HG02885 (cell line): ENCODE measurements around the gene NEU2.

Experiments used
- ATAC-seq: cut with Tn5 transposase; IDR thresholded peaks from one replicate; pipeline ENCODE4 v1.9.1; 2021; ENCODE audit warnings: mild to moderate bottlenecking; ENCODE audit not compliant: unreplicated experiment, poor library complexity

The NEU2 gene

DNA sequence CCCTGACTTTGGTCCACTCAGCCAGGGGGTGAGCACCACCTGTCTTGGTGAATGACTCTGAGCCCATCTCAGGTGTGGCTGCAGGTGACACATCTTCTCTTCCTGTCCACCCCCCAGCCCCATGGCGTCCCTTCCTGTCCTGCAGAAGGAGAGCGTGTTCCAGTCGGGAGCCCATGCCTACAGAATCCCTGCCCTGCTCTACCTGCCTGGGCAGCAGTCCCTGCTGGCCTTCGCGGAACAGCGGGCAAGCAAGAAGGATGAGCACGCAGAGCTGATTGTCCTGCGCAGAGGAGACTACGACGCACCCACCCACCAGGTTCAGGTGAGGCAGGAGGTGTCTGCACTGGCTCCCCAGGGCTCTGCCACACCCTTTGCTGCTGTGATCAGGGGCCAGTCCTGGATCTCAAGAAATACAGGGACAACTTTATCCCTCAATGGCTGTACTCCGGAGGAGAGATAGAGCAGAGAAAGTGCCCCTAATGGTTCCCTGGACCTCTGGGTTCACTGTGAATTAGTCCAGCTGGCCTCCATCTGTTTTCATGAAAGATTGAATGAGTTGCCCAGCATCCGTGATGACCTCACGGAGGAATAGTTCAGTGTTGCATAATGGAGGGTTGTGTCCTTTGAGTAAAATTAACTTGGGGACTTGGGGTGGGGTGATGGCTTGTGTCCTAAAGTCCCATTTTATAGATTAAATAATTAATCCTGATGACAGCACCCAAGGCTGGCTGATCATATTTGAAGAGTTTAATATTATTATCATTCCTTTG, at the start of gene NEU2:
Gene NEU2, plus strand, starts transcription at position 122 of the 770 bp plus-strand sequence. Its CDS starts 0 bp downstream, at position 122.
- no peak for ATAC-seq

DNA sequence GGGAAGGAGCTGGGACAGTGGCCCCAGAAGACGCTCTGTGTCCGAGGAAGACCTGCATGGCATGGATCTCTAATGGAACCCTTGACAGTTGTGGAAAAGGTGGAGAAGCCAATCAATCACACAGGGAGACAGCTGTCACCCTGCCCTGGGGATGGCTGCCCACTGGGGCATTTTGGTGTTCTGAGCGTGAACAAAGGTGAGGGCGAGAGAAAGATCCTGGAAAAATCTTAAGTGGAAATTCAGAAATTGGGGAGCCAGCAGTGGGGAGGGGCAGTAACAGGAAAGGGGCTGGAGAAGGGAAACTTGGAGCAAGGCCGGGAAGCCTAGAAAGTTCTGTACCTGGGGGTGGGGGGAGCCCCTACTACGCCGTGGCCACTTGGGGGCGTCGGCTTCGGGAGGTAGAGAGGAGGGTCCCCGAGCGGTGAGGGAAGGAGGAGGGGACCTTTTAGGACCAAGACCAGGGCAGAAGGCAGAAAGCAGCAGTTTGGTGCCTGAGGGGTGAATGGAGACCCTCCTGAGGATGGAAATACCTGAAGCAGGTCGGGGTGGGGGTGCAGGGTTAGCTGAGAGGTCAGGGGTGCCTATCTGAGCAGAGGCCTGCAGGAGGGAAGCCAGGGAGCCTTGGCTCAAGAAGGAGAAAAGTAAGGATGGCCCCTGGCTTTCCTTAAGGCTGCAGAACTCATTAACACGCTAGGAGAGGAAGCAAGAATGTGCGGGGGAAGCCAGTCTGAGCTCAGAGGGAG, 49.4 kb upstream of the NEU2 start:
- ATAC-seq, result no peak

DNA sequence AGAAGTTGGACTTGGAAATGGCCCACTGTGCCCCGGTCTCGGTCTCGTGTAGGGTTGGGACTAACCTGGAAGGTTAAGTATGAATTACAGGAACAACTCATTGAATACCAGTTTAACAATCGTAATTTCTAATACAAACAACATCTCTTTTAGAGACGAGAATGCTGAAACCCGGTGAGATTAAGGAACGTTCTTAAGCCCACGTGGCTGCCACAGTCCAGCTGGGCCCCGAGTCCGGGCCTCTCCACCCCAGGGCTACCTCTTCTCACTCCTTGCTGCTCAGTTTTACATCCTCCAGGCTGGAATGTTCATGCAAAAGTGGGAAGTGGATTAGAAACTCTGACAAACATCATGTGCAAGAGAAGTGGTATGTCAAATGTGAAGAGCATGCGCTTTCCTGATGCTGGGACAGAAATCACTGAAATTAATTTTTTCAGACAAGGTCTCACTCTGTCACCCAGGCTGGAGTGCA, 48.8 kb upstream of the NEU2 start:
- ATAC-seq, result no peak

DNA sequence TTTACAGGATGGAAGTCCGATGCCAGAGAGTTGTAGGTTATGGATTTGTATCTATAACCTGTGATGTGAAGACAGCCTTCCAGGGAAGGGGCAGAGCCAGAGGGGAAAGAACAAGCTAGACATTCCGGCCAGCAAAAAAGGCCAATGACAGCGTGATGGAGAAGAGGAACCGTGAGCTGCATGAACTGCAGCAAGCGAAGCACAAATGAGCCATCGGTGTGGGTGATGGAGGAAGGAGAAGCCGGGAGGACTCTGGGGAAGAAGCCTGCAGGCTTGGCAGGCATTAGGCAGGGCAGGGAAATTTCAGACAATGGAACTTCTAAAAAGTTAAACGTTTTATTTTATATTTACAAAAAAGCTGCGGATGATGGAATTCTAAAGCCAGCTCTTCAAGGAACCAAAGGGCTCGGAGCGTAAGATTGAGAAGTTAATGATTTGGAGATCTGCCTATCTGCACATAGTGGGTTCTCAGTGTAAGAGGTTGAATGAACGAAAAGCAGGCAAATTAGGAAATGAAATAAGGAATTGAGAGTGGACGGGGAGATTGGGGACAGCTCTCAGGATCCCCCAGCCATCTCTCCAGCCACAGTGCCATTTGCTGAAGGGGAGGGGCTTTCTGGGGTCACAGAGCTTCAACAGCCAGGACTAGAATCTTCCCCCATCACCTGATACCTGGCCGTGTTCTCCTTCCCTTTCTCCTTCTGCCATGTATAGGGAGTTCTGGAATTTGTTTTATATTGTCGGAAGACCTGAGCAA, 47.8 kb upstream of the NEU2 start:
- ATAC-seq, result no peak

DNA sequence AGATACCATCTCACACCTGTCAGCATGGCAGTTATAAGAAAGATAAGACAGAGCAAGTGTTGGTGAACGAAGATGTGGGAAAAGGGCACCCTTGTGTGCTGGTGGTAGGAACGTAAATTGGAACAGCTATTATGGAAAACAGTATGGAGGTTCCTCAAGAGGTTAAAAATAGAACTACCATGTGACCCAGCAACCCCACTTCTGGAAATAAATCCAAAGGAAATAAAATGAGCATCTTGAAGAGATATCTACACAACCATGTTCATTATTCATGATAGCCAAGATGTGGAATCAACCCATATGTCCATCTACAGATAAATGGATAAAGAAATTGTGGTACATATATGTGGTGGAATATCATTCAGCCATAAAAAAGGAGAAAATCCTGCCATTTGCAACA, 46.3 kb upstream of the NEU2 start:
- ATAC-seq, result no peak

DNA sequence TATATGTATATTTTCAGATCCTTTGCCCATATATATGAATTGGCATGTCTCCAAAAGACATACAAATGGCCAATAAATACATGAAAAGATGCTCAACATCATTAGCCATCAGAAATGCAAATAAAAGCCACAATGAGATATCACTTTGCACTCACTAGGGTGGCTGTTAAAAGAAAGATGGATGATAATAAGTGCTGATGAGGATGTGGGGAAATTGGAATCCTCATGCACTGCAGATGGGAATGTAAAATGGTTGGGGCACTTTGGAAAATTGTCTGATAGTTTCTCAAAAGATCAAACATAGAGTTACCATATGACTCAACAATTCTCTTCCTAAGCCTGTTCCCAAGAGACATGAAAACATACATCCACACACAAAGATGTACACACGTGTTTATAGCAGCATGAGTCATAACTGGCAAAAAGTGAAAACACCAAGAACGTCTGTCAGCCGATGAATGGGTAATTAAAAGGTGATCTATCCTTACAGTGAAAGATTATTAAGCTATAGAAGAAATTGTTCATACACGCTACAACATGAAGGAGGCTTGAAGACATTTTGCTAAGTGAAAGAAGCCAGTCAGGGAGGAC, 39.1 kb upstream of the NEU2 start:
- no peak for ATAC-seq

DNA sequence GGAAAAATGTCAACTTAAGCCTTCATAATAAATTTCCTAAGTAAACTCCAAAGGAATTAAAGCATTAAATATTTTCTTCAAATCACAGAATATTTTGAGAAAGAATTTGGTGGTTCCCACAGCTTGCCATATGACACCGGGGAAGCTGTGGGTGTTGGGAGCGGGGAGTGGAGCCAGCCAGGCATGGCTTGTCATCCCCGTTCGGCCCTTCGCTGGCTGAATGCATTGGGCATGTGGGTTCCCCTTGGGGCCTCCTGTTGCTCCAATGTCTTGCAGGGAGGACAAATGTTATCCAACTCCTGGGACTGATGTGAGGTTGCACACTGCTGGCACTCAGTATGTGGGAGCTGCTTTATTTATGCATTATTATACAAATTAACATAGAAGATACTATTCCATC, 38.0 kb upstream of the NEU2 start:
- ATAC-seq, result no peak

DNA sequence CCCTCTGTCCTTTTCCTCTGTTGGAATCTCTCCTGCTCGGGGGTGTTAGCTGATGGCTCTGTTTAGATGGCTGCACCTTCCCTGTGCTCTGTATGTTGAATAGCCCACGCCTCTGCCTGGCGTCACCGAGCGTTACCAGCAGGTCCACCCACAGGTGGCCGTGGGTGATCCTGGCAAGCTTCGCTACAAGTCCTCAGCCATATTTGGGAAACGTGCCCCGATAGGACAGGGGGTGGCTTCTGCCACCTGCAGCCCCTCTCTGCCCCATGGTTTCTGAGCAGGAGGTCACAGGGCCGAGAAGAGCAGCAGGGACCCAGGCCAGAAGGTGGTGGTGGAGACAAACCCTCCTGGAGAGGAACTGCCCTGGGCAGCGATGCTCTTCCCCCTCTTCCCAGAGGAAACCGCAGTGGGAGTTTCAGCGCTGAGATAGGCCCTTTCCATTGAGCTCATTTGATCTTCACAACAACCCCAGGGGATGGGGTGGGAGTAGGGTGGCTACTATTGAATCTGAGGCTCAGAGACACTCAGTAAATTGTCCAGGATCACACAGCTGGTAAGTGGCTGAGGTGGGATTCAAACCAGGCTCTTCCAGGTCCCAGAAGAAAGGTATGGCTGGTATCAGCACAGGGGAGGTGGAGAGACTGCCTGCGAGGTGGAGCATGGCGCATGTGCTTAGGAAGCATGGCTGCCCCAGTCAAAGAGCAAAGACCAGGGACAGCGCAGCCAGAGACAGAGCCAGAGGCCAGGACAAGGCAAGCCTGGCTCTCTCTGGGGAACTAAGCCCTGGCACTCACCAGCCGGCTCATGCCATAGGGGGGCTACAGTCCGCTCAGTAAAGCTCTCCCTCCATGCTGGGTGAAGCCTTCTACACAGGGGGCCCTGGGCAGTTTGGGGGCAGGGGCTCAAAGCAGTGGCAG, 34.5 kb upstream of the NEU2 start:
- ATAC-seq, result no peak

DNA sequence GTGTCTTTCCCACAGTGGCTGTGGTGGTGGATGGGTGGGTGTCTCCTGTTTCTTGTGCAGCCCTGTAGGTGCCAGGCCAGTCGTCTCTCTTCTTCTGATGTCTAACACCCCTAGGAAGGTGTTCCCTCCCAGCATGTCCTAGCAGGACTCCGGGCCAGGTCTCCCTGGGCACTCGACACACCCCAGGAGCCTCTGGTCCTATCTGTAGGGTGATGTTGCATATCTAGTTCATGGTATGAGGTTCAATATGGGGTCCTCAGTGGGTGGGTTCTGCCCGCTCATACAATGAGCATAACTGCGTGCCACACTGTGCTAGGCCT, 33.8 kb upstream of the NEU2 start:
- ATAC-seq, result no peak

DNA sequence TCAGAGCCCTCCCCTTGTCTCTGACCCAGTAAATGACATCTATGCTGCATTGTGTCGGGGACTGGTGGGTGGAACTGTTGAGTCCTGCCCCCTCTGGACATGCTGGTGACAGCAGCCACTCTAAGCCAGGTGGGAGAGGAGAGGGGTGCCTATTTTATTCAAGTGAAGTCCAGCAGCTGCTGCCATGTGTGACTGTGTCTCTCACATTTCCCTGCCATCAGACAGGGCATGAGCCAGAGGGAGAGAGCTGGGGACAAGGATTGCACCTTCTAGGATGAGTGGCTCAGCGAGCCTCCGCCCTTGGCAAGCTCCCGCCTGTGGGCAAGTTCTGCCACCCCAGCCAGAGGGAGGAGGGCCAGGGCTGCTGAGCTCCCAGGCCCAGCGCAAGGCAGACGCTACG, 33.1 kb upstream of the NEU2 start:
- ATAC-seq, result no peak

DNA sequence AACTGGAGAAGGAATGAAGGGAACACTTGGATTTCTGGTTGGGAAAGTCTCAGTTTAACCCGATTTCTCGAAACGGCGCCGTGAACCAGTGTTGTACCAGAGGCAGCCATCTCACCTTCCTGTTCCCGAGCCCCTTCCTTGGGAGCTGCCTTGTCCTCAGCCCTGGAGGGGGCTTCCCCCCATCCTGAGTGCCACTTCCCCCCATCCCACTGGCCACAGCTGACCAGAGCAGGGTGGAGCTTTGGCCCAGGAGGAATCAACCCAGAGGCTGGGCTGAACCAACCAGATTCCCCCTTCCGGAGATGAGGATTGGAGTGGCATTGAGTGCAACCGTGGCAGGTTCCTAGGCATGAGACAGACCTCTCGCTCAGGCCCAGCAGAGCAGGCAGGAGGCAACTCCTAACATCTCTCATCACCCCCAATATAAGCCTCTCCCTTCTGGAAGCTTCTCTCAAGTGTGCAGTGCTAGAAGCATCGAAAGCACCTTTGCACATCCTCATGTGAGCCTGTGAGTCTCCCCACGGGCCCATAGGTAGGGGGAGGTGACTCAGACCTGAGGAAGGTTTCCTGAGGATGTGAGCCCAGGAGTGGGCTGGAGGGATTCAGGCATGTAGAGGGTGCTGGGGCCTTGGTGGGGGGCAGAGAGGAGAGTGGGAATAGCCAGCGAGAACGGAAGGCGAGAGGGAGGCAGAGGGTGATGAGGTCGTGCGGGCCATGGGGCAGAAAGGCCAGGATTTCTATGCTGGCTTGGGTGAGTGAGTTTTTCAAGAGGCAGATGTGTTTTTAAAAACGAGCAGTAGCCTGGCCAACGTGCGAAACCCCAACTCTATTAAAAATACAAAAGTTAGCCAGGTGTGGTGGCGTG, 31.4 kb upstream of the NEU2 start:
- no peak for ATAC-seq

DNA sequence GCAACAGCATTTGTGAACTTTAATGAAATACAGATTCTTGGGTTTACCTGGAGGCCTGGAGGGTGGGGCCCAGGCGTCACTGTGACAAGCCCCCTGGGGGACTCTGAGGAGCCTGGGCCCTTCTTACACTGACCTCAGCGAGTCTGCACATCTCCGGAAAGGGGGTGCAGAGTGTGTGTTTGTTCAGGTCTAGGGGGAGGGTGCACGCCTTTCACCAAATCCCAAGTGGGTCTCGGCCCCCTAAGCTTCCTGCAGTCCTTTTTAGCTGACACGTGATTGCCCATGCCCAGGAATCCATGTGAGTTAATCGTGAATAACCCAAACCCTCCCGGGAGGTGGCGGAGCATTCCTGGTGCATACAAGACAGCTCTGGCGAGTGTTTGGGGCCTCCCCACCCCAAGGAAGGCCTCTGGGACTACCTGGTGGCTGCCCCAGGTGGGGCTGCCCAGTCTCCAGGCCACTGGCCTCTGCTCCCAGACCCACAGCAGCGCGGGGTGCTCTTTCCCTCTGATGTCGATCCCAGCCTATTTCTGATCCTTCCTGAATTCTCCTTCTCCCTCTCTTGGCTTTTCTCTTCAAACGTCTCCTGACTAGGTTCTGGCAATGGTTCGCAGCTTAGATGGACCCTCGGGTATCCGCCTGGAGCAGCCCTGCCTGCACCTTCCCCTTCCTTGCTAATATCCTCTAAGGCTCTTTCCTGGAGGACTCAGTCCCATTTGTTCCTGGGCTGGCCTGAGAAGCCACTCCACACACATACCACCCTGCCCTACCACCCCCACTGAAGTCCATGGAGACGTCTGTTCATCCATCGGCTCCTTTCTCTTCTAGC, 29.4 kb upstream of the NEU2 start:
- no peak for ATAC-seq

DNA sequence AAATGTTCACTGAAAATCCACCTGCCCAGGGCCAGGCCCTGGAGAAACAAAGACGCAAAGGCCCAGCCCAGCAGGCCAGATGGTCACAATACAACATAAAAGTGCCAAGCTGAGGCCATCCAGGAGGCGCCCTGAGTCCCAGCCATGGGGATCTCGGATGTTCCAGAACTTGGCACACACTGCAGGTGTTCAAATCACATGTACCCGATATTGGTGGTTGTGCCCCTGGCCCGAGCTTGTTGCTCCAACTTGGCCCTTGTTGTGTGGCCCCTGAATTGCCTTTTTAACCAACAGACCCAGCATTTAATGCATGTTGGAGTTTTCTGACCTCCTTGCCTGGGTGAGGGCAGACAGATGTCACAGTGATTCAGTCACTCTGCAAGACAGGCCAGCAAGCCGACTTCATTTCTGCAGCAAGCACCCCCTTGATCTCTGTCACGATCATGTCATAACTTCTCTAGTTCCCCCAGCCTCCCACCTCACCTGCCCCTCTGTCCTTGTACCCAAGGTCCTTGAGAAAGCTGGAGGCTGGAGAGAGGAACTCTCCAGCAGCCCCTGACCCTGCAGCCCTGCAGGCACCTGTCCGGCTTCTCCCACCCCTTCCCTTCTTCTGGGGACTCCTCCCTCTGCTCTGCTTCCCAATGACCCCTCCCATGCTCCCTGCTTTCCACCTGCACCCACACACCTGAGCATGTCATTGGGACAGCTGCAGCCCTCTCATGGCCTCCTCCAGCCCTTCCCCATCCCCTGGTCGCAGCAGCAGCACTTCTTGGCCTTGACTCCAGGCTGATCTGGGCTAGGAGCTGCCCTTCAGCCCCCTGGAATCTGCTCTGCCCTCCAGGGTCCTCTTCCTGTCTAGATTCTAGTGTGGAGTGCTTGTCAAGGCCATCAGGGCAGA, 28.6 kb upstream of the NEU2 start:
- ATAC-seq, result no peak

DNA sequence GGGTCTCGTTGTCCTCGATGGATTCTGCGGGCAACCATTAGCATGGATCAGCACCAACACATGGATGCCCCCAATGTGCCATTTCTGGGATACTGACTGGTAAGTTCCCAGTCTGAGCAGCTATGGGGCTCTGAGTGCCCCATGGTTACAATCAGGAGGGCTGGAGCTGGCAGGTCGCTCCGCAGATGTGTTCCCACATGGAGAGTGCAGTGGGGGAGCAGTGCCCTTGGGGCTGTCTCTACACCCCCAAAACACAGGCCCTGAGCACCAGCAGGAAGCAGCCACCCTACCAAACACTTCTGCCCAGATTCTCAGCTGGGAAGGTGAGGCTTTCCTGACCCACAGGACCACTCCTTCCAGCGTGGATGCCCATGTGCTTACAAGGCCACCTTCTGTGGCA, 27.4 kb upstream of the NEU2 start:
- ATAC-seq, result no peak

DNA sequence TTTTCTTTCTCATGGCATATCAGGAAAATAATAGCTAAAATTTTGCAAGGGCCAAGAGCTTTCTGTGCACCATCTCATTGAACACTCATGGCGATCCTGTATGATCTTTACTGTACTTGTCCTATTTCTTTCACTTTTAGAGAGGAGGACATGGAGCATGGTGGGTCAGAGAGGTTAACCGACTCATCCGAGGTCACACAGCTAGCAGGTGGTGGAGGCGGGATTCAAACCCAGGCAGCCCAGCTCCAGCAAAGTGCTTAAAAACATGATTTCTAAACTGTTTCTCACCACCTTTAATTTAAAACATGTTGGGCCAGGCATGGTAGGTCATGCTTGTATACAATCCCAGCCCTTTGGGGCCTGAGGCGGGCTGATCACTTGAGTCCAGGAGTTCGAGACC, 25.8 kb upstream of the NEU2 start:
- no peak for ATAC-seq

DNA sequence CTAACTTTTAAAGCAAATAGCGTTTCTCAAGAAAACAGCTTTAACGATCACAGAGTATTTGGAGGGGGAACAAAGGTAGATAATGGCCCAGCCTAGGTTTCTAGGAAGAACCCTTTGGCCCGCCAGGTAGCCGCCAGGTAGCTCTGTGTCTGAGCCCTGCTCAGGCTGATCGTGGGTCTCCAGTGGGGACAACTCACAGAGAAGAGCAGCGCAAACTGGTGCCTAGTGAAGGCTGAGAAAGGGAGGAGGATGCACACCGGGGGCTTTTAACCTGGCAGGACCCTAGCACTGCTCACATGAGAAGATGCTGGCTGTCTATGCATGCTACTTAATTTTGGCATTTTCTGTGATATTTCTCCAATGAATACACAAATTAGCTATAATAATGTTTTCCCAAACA, 25.2 kb upstream of the NEU2 start:
- ATAC-seq, result no peak

DNA sequence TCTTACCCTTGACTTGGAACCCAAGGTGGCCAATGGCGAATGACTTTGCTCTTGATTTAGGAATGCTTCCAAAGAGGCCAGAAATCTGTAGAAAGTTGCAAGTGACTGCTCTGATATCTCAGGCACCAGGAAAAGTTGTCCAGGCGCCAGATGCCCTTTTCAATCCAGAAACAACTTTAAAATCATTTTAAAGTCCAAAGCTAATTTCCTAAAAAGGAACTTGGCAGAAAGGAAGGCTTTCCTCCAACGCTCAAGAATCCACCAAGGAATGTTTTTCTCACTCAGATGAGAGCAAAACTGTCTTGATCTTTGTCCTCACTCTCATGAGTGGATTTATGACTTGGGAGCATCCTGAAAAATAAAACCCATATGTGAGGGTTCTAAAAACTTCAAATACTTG, 24.7 kb upstream of the NEU2 start:
- no peak for ATAC-seq
